Measurements from ENCODE around the gene ZBTB7B.
A peak's percentile ranks its signal among the peaks of the same experiment; 100 is the strongest.

The ZBTB7B gene

GRCh38 chr1:155003766-155004351 lies 1.3 kb downstream of the ZBTB7B start:
- no peak for DNase-seq (ENCODE audit: low read depth in 2 of 2)

GRCh38 chr1:155004352-155005075 lies 1.9 kb downstream of the ZBTB7B start:
- DNase-seq (ENCODE audit: low read depth in 2 of 2), result no peak

- DNase-seq (ENCODE audit: low read depth in 2 of 2), result no peak
Observed at GRCh38 chr1:155005076-155006011, 2.7 kb downstream of the ZBTB7B start.

GRCh38 chr1:155006601-155007101 lies 4.0 kb downstream of the ZBTB7B start:
- peak in 1 of 2 donors; percentile 28 for DNase-seq (ENCODE audit: low read depth in 2 of 2)

GRCh38 chr1:155007251-155007828 lies 4.7 kb downstream of the ZBTB7B start:
- DNase-seq (ENCODE audit: low read depth in 2 of 2), result no peak

- DNase-seq (ENCODE audit: low read depth in 2 of 2), result no peak
Observed at GRCh38 chr1:155008015-155008941, 5.7 kb downstream of the ZBTB7B start.

- DNase-seq (ENCODE audit: low read depth in 2 of 2), result no peak
Observed at GRCh38 chr1:155009221-155009711, 6.7 kb downstream of the ZBTB7B start.

GRCh38 chr1:155009742-155010141 lies 7.1 kb downstream of the ZBTB7B start:
- DNase-seq (ENCODE audit: low read depth in 2 of 2), result no peak

- no peak for DNase-seq (ENCODE audit: low read depth in 2 of 2)
Observed at GRCh38 chr1:155010211-155010918, 7.8 kb downstream of the ZBTB7B start.

- DNase-seq (ENCODE audit: low read depth in 2 of 2), result no peak
Observed at GRCh38 chr1:155011004-155011416, 8.4 kb downstream of the ZBTB7B start.

GRCh38 chr1:155011437-155012025 lies 8.9 kb downstream of the ZBTB7B start:
- DNase-seq (ENCODE audit: low read depth in 2 of 2), result no peak

- DNase-seq (ENCODE audit: low read depth in 2 of 2), result no peak
Observed at GRCh38 chr1:155012026-155012546, 9.5 kb downstream of the ZBTB7B start.

- DNase-seq (ENCODE audit: low read depth in 2 of 2), result no peak
Observed at GRCh38 chr1:155012776-155013602, 10.4 kb downstream of the ZBTB7B start.

- no peak for DNase-seq (ENCODE audit: low read depth in 2 of 2)
Observed at GRCh38 chr1:155013632-155014031, 11.0 kb downstream of the ZBTB7B start.

- DNase-seq (ENCODE audit: low read depth in 2 of 2), result no peak
Observed at GRCh38 chr1:155014709-155015508, 12.3 kb downstream of the ZBTB7B start.

- no peak for DNase-seq (ENCODE audit: low read depth in 2 of 2)
Observed at GRCh38 chr1:155015527-155016230, 13.1 kb downstream of the ZBTB7B start.
